GM21576 (cell line): ENCODE results near the gene SHISA6.

Experiments
- ATAC-seq: cut with Tn5 transposase; IDR thresholded peaks from one replicate; pipeline ENCODE4 v1.9.1; 2021; ENCODE audit warnings: mild to moderate bottlenecking, moderate library complexity; ENCODE audit not compliant: unreplicated experiment

SHISA6 gene

GRCh38 chr17:11511696-11512095 is 270.7 kb downstream of the SHISA6 start:
- ATAC-seq: no peak

GRCh38 chr17:11514565-11514964 is 273.6 kb downstream of the SHISA6 start:
- no peak for ATAC-seq

- no peak for ATAC-seq
These were observed 274.1 kb downstream of the SHISA6 start for GRCh38 chr17:11514981-11515680.

GRCh38 chr17:11515901-11516300 is 274.9 kb downstream of the SHISA6 start:
- no peak for ATAC-seq

- ATAC-seq: no peak
These were observed 294.2 kb downstream of the SHISA6 start for GRCh38 chr17:11535231-11535630.

GRCh38 chr17:11538366-11538765 is 297.4 kb downstream of the SHISA6 start:
- no peak for ATAC-seq

GRCh38 chr17:11539637-11540036 is 298.6 kb downstream of the SHISA6 start:
- no peak for ATAC-seq

- no peak for ATAC-seq
These were observed 304.0 kb downstream of the SHISA6 start for GRCh38 chr17:11545002-11545401.

- ATAC-seq: no peak
These were observed 304.7 kb downstream of the SHISA6 start for GRCh38 chr17:11545696-11546095.

- no peak for ATAC-seq
These were observed 306.8 kb downstream of the SHISA6 start for GRCh38 chr17:11547853-11548252.

- no peak for ATAC-seq
These were observed 307.4 kb downstream of the SHISA6 start for GRCh38 chr17:11548398-11548797.

GRCh38 chr17:11550431-11550830 is 309.4 kb downstream of the SHISA6 start:
- no peak for ATAC-seq

- ATAC-seq: no peak
These were observed 310.4 kb downstream of the SHISA6 start for GRCh38 chr17:11551442-11551841.

- ATAC-seq: no peak
These were observed 312.1 kb downstream of the SHISA6 start for GRCh38 chr17:11553135-11553534.

GRCh38 chr17:11554042-11554441 is 313.0 kb downstream of the SHISA6 start:
- ATAC-seq: no peak

GRCh38 chr17:11554542-11554941 is 313.5 kb downstream of the SHISA6 start:
- ATAC-seq: no peak

- no peak for ATAC-seq
These were observed 314.5 kb downstream of the SHISA6 start for GRCh38 chr17:11555530-11555929.

- ATAC-seq: no peak
These were observed 316.9 kb downstream of the SHISA6 start for GRCh38 chr17:11557727-11558452.

GRCh38 chr17:11558681-11559234 is 317.7 kb downstream of the SHISA6 start:
- no peak for ATAC-seq

GRCh38 chr17:11559601-11560000 is 318.6 kb downstream of the SHISA6 start:
- ATAC-seq: no peak

GRCh38 chr17:11561281-11561680 is 320.3 kb downstream of the SHISA6 start:
- ATAC-seq: no peak

- no peak for ATAC-seq
These were observed 320.7 kb downstream of the SHISA6 start for GRCh38 chr17:11561702-11562101.
